HG03439 (cell line): ENCODE data around the gene DCC.

ENCODE experiments used
- ATAC-seq: cut with Tn5 transposase; IDR thresholded peaks from one replicate; pipeline ENCODE4 v1.9.1; 2021; ENCODE audit warnings: mild to moderate bottlenecking, moderate library complexity; ENCODE audit not compliant: unreplicated experiment

Gene DCC

GRCh38 chr18:52999633-53000032 is 659.6 kb downstream of the DCC start:
- no peak for ATAC-seq

DNA sequence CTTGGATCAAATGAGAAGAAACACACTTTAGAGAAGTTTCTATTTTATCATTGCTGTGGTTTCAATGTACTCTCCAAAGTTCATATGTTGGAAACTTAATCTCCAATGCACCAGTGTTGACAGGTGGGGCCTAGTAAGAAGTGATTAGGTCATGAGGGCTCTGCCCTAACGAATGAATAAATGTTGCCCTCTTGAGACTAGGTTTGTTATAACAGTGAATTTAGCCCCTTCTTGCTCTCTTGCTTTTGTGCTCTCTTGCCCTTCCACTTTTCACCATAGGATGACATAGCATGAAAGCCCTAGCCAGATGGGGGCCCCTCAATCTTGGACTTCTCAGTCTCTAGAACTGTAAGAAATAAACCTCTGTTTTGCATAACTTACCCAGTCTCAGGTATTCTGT is 664.8 kb downstream of the DCC start:
- ATAC-seq: no peak

DNA sequence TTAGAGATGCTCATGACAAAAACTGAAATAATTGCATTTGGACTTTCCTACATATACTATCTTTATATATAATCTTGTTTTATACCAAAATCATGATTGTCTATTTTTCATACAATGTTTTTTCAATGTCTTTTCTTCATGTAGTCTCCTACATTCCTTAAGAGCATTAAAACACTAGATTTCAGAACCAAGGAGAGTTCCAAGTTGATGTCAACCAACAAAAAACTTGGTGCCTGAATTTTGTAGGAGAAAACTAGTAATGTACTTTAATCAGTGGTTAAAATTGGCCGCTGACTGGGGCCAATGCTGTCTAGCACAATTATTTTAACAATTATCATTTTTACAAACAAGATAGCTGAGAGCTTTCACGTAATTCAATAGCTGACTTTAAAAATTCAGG is 678.8 kb downstream of the DCC start:
- no peak for ATAC-seq

DNA sequence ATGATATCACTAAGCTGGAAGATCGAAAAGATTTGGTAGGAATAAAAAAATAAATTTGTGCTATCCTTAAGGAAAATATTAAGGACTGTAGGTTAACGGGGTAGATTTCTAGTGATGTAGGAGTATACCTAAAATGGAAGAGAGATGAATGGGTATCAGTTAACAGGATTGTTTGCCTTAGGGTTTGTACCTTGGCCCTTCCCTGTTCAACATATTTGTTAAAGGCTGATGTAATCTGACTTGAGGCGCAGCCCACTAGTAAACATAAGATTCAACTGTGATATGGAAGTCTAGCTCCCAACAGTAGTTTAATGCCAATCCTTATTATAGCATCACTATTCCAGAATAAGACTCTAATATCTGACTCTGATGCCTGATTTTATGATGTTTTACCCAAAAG is 685.2 kb downstream of the DCC start:
- no peak for ATAC-seq

DNA sequence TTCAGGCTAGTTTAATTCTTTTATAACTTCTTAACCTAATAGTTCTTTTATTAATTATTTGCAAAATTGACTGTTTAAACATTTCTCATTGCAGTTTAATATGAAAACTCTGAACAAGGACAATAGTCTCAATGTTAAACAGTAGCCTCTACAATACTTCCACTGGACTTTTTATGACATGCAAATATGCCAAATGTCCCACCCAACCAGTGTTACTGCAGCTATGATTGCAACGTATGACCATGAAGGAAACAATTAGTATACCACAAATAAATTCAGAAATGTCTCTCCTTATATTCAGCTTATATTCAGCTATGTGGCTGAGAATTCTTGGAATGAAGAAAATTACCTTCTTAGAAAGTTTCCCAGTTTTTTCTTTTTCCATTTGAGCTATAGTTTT is 688.6 kb downstream of the DCC start:
- no peak for ATAC-seq

DNA sequence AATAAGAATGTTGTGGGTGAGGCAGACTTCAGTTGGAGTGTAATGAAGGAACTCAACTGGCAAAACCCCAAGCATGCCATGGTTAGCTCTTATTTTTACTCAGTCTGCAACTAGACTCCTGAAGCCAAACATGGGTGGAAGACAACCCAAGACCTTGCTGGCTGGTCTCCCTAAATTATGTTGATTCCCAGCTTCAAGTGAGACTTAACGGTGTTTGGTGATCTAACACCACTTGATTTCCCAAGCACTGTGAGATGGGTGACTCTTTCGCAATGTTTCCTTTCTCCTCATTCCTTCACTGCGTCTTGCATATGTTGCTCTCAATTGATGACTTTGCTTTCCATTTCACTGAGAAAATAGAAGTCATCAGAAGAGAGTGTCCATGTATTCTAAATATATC is 693.1 kb downstream of the DCC start:
- ATAC-seq: no peak

- no peak for ATAC-seq
Measured at GRCh38 chr18:53038608-53039007, 698.6 kb downstream of the DCC start.

GRCh38 chr18:53040286-53040685 is 700.3 kb downstream of the DCC start:
- no peak for ATAC-seq

GRCh38 chr18:53056064-53056463 is 716.1 kb downstream of the DCC start:
- ATAC-seq: no peak

DNA sequence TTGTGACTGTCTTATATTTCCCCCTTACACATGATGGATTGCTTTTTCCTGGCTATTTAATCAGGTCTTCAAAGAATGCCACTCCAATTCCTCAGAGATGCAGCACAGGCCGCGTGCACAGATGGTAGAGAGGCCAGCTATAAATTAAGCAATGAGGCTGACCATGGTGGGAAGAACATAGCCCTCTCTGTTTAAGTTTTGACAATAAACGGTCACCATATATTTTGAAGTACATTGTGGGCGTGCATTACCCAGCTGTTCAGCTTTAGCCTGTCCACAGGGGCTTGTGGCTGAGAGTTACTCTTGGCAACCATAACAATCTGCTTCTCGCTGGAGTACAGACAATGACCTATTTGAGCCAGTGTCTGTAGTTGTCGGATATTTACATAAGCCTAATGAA is 730.8 kb downstream of the DCC start:
- ATAC-seq: no peak

DNA sequence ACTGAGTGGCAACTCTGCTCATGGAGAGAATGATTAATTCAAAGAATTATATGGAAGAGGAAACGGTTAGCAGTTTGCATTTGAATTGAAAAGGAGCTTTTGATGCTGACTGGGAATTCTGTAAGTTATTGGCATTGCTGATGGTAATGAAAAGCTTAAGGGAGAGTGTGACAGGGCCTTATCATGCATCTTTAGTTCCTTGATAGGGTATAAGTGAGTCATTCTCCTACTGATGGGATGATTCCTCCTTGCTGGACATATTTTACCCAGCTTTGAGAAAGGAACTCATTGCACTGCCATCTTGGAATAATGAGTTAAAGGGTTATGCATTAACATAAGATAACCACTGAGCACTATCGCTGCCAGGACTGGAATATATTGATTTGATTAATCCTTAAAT is 740.7 kb downstream of the DCC start:
- no peak for ATAC-seq

DNA sequence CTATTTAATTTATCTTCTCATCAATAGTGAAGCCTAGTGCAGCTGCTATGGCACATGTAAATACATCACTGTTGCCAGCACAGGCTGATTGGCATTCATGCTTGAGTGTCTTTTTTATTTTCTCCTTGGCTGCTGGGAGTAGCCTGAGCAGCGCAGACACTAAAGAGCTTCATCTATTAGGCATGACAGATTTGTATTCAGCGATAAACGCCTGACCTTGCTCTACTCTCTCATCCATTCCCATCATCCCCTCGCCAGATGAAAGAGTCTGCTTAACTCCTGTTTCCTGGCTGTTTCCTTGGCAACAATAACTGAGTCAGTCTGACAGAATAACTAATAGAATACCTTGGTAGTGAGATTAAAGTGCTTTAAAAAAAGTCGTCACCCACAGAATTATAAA is 753.6 kb downstream of the DCC start:
- no peak for ATAC-seq

GRCh38 chr18:53101536-53102105 is 761.6 kb downstream of the DCC start:
- ATAC-seq: no peak

GRCh38 chr18:53114441-53114840 is 774.4 kb downstream of the DCC start:
- ATAC-seq: no peak

DNA sequence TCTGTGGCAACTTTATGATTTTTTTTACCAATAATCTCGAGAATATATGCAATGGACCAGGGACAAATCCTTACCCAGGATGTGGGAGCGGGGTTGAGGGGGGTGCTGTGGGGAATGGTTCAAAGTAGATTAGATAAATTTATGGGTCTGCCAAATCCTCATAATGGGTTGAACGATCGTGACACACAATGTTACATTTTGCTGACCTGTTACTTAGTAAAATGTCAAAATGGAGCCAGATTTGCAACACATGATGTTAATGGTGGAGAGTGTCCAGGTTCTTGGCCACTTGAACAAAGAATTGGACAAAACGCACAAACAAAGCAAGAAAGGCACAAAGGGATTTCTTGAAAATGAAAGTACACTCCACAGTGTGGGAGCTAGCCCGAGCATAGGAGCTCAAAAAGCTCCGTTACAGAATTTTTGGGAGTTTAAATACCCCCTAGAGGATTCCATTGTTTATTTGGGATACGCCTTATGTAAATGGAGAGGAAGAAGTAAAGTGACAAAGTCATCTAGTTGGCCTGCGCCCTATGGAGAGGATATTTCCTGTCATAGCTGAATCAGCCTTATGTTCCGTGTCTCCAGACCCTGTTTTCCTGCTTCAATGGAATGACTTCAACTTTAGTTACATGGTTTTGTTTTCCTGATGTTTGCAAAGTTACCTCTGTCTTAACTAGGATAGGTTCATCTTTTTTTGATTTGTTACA is 776.0 kb downstream of the DCC start:
- no peak for ATAC-seq

- ATAC-seq: no peak
Measured at GRCh38 chr18:53117851-53118250, 777.9 kb downstream of the DCC start.

- no peak for ATAC-seq
Measured at GRCh38 chr18:53126210-53126609, 786.2 kb downstream of the DCC start.

GRCh38 chr18:53131001-53131400 is 791.0 kb downstream of the DCC start:
- ATAC-seq: no peak

DNA sequence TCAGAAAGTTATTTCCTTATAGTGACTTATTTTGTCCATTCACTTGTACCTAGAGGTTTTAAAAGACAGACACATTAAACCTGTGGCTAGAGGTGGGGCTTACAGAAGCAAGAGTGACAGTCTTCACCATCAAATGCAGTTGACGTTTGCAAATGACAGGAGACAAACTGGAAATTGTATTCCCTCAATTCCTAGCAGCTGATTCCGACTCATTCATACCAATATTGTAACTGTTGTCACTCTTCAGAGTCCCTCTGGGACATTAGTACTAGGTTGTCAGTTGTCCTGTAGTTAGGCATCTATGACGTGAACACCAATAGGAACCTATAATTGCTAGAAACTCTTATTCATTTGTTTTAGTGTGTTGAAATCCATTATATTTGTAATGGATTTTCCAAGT is 794.7 kb downstream of the DCC start:
- ATAC-seq: no peak

DNA sequence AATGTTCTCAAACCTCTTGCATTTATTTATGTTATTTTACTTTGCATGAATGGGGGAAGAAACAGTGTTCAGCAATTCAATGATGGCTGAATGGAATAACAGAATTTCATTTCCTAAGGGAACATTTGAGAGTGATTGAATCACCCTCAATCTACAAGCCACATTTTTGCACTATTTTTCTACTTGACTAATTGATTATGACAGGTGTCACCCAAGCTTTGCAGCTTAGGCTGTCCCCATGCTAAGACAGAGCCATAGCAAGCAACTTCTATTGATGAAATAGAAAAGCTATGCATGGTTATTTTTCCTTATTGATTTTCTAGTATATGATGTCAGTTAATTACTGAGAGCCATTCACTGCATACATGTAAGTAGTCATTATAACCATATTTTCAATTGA is 795.7 kb downstream of the DCC start:
- ATAC-seq: no peak

DNA sequence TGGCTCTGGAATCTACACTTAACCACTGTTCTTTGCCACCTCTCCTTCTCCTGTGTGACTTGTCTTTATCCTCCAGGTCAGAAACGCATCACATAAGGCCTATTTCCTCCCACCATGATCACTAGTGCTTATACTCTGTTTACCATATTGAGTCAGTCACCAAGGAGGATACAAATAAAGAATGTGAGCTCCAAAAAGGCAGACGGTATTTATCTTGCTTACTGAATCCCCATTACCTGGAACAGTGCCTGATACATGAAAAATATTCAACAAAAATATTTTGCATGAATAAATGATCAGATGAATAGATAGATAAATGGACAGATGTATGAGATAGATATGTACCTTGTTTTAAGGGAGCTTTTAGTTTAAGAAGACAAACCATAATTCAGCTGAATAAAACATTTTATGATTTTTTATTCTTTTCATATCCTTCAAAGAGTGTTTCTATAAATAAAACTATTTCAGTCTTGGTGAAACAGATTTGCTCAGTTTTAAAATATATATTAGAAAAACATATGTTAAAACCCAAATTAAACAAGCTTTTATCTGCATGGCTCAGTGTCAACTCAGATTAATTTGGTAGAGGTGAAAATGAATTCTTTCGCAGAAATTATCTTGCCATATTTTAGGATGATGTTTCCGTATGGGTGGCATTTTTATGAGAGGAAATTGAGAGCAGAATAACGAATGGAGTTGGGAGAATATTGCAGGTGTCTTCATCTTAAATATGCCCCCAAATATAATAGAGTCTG is 799.9 kb downstream of the DCC start:
- ATAC-seq: no peak

DNA sequence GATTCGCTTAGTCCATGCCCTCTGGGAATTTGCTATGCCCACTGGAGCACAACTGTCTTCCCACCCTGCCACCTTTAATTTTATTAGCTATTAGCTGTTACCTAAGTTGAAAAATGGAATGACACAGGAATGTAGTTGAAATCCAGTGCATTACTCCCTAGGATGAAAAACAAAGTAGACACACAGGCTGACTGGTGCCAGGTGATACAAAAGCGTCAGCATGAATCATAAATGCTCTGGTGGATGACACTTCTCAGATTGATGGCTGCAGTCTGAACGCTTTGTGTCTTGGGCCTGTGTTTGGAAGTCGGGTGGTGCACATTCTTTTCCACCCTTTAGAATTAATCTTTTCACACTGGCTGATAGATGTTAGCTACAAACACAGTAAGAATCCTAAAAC is 802.0 kb downstream of the DCC start:
- ATAC-seq: no peak
